ENCODE measurements around the gene KLHL35.
"Not testable (repeated sequence)": the region's sequence is repeated elsewhere in the genome, so short reads cannot be mapped to it uniquely, and the experiment has no call there.

Gene KLHL35

GRCh38 chr11:75389925-75390324 is 43.1 kb downstream of the KLHL35 start:
- DNase-seq (ENCODE audit: low read depth) = no peak

GRCh38 chr11:75389276-75389605 is 43.8 kb downstream of the KLHL35 start:
- no peak for DNase-seq (ENCODE audit: low read depth)

GRCh38 chr11:75388386-75389275 is 44.4 kb downstream of the KLHL35 start:
- DNase-seq (ENCODE audit: low read depth) = peak; percentile 60

DNA sequence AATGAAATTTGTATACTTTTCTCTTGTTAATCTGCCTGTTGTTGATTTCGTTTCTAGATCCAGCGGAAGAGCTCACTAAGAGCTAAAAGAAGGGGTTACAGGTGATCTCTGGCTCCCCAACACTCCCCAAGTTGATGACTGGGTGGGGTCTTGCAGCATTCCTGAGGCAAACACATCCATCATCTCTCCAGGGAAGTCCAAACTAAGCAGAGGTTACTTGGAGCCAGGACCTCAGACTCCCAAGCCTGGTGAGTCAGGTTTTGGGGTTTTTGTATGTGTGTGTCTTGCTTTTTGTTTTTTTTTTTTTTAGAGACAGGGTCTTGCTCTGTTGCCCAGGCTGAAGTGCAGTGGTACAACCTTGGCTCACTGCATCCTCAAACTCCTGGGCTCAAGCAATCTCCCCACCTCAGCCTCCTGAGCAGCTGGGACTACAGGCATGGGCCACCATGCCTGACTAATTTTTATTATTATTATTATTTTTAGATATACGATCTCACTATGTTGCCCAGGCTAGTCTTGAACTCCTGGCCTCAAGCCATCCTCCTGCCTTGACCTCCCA is 45.2 kb downstream of the KLHL35 start:
- no peak for DNase-seq (ENCODE audit: low read depth)

DNA sequence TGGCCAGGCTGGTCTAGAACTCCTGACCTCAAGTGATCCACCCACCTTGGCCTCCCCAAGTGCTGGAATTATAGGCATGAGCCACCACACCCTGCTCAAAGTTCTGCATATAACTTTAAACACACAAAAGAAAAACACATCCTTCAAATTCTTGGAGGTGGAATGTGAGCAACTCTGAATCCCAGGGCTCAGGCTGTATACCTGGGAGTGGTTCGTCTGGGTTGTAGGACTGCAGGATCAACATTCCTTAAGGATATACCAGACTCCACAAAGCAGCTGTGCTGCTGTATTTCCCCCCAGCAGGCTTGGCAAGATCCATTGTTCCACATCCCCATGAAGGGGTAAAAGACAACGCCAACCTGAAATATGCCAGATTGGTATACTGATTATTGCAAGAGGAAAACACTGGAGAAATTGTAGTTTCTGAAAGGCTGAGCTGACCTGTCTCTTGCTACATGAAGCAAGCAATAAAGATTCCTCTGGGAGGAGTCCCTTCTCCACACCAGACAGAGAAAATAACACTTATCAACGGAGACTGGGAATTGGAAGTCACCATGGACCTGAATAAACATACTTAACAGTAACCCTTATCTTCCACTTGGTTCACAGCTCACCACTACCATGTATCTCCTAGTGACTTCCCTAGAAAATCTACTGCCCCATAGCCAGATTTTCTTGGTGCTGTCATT is 45.9 kb downstream of the KLHL35 start:
- no peak for DNase-seq (ENCODE audit: low read depth)

DNA sequence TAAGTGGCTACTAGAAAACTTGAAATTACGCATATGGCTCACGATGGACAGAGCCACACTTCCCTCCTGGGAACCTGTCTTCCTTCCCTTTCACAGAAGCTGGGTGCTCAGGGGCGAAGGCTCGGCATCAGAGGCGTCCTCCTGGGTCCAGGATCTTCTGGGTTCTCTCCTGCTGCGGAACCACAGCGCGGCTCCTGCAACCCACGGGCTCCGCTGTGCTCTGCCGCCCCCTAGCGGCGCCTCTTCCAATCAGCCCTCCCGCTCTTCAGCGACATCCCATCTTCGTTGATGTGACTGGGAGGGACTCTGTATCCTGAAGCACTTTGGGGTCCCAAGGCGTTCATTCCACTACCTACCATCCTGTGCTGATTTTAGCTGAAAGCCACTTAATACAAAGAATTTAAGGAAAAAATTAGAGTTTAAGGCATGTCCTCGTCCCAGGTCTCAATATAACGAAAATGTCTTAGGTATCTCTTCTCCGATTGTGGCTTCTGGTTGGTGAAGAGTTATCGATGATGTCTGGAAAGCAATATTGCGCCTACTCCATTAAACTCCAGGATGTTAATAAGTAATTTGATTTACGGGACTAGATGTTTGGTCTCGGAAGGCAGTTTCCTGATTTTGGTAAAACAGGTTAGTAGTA is 48.4 kb downstream of the KLHL35 start:
- peak; percentile 69 for DNase-seq (ENCODE audit: low read depth)

DNA sequence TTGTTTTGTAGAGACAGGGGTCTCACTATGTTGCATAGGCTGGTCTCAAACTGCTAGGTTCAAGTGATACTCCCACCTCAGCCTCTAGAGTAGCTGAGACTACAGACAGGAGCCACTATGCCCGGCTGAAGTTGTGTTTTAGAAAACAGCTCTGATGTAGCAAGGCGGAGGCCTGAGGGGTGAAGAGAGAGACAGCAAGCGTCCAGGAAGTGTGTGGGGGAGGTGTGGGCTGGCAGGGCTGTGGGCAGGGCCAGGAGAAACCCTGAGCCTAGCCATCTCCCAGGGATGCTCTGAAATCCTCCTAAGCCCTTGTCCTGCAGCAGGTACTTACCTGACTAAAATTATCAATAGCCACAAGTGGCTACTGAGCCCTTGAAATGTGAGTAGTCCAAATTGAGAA is 49.8 kb downstream of the KLHL35 start:
- no peak for DNase-seq (ENCODE audit: low read depth)

DNA sequence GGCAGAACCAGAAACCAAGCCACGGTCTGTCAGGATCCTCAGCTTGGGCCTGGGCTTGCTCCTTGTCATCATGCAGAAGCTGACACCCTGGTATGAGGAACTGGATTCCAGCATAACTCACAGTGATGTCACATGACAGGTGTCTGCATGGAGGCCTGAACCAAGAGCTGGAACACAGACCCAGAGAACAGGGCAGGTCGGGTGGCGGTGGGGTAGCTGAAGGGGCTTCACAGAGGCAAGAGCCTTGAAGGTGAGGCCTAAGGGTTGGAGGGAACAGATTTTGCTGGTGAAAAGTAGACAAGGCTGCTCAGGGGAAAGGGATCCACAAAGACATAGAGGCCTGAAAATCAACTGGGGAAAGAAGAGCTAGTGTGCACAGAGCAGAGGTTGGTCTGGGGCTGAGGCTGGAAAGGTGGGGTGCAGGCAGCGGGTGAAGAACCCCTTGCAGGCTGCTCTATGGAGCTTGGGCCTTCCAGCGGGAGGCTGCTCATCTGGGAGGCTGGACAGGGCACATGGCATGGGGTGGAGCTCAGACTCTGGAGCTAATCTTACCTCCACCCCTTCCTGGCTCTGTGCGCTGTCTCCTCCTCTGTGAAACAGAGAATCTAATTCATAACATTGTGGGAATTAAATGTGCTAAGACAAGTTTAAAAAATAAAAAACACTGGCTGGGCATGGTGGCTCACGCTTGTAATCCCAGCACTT is 52.1 kb downstream of the KLHL35 start:
- no peak for DNase-seq (ENCODE audit: low read depth)

DNA sequence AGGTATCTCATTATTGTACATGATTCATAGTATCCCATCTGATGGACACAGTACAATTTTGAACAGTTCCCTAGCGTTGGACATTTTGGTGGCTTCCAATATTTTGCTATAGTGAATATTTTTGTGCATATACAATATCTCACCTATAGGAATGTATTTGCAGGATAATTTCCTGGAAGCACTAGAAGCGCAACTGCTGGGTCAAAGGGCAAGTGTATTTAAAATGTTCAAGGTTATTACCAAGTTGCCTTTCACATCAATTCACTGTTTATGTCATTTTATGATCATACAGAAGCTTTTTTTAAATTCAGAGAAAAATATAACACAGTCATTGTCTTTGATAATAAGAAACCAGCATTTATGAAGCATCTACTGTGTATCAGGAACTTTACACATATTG is 52.8 kb downstream of the KLHL35 start:
- no peak for DNase-seq (ENCODE audit: low read depth)

DNA sequence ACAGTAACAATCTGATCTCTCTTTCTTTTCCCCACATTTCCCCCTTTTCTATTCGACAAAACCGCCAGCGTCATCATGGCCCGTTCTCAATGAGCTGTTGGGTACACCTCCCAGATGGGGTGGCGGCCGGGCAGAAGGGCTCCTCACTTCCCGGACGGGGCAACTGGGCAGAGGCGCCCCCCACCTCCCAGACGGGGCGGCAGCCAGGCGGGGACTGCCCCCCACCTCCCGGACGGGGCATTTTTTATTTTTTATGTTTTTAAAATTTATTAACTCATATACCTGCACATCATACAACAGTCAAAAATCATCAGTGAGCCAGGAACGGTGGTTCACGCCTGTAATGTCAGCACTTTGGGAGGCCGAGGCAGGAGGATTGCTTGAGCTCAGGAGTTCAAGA is 54.2 kb downstream of the KLHL35 start:
- not testable (repeated sequence) for DNase-seq (ENCODE audit: low read depth)

GRCh38 chr11:75376175-75376574 is 56.8 kb downstream of the KLHL35 start:
- no peak for DNase-seq (ENCODE audit: low read depth)

DNA sequence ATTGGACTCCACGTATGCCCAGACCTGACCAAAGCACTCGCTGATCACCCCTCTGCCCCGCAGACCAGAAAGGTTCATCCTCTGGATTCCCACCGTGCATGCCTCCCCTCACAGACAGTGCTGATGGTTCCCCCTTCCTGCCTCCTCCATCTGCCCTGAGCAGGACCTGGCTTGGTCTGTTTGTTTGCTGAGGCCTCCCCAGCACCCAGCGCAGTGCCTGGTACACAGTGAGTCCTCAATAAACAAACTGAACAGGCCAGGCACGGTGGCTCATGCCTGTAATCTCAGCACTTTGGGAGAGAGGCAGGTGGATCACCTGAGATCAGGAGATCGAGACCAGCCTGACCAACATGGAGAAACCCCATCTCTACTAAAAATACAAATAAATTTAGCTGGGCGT is 57.4 kb downstream of the KLHL35 start:
- DNase-seq (ENCODE audit: low read depth) = no peak

DNA sequence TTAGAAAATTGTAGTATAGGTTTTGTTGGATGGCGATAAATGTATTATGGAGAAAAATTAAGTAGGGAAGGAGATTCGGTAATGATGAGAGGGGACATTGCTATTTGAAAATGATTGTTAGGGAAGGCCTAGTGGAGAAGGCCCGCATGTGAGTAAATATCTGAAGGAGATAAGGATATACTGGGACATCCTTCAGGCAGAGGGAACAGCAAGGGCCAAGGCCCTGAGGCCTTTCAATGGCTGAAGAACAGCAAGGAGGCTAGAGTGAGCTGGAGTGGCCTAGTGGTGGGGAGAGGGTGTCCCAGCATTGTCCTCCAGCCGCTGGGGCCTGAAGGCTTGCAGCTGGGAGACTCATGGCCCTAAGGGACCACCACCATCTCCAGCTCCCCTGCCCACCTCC is 58.4 kb downstream of the KLHL35 start:
- no peak for DNase-seq (ENCODE audit: low read depth)

GRCh38 chr11:75373201-75373600 is 59.8 kb downstream of the KLHL35 start:
- DNase-seq (ENCODE audit: low read depth) = no peak
